Pancreas (tissue), 10 donors: ENCODE measurements around the gene UBASH3A. TPM values are rescaled to one million over a fixed set of nuclear protein-coding genes. Genes with fewer than 3 reads are reported as not detected.

Experiments used
- ATAC-seq, 4 donors: fragments of 200-7000 bp; cut with Tn5 transposase; one replicate each; pipeline versions ENCODE4 v1.8.0 to v1.9.1; 2020; ENCODE audit warnings: mild to moderate bottlenecking in 4 of 4, moderate library complexity in 4 of 4
- DNase-seq, 6 donors: peaks; one replicate each; pipeline ENCODE4 v3.0.0-alpha.2; 2020
- FAIRE-seq: peaks from 2 replicates; lab custom pipeline; 2012; peaks lifted over from hg19 to GRCh38; lab: Jason Lieb, UNC
- H3K27ac ChIP-seq, 4 donors: fragments of 200-600 bp; sonication (generic); 1 replicate in 3 of 4; 2 replicates in 1 of 4; pipeline versions ENCODE4 v1.5.0 to v1.8.0; 2020
- H3K27me3 ChIP-seq, 4 donors: fragments of 200-600 bp; one replicate each; pipeline ENCODE4 v1.8.0; 2021
- H3K36me3 ChIP-seq, 3 donors: fragments of 200-600 bp; sonication (generic) in 1 of 3; one replicate each; pipeline versions ENCODE4 v1.5.0 to v1.8.0; 2020 to 2021
- H3K4me1 ChIP-seq, 3 donors: fragments of 200-600 bp; one replicate each; pipeline ENCODE4 v1.8.0; 2021
- H3K4me3 ChIP-seq, 4 donors: fragments of 200-600 bp; sonication (generic) in 2 of 4; one replicate each; pipeline versions ENCODE4 v1.5.0 to v1.8.0; 2020 to 2021
- H3K9me3 ChIP-seq, 4 donors: fragments of 200-600 bp; one replicate each; pipeline ENCODE4 v1.8.0; 2021
- CTCF ChIP-seq, 4 donors: fragments of 200-600 bp; sonication (generic) in 3 of 4; IDR thresholded peaks; one replicate each; pipeline versions ENCODE4 v1.5.0 to v1.8.0; 2021; ENCODE audit warnings: antibody characterized with exemption in 4 of 4
- WGBS, 2 donors: extraction: QIAGEN DNeasy Blood & Tissue Kit; methylation state at CpG; one replicate each; pipeline ENCODE4 v1.1.7; 2013; 5-methylcytosine and 5-hydroxymethylcytosine counted together
- intact Hi-C, 3 donors: fragments of 100-400 bp; cut with DNase I; formaldehyde crosslinking; loops; one replicate each; pipeline versions ENCODE4 v1.11.1 to v1.14.2; 2022
- polyA plus RNA-seq, 2 donors: library from polyadenylated mRNA; stranded (reverse); fragments of 200-250 nt; gene quantifications; one replicate each; pipeline ENCODE4 v1.2.3, GENCODE V29; 2013
- total RNA-seq, 6 donors: library from RNA; stranded (reverse); fragmentation: NEBNext Ultra II Directional in 4 of 6; extraction: Animal tissue kit (Norgen Biotek cat#: 25700) in 4 of 6; gene quantifications; one replicate each; pipeline versions ENCODE4 v1.2.1 to v1.2.4, GENCODE V29; 2021 to 2023
- donor health status: healthy with polysubstance abuse.
- donor health status: DM: no; HTN: no; CAD: no; lungs with moderate emphysema.
- donor health status: DM: no; HTN: no; CAD: no.
- donor health status: control.
- donor health status: control.
- donor health status: Bipolar disorder and iron deficiency.
- donor health status: DM: yes; HTN: yes; CAD: no.
- donor health status: DM: no; HTN: no; CAD: no.
- donor health status: DM: no; HTN: no; CAD: no.
- donor health status: DM: yes; HTN: yes; CAD: no.

Gene UBASH3A
- total and polyA plus RNA-seq, 8 donors: 0.15 to 0.40 (median 0.32) TPM; not detected in 1

- Histone ChIP-seq H3K9me3 (no peaks in the 10 kb centered on the region), H3K36me3 (no peaks in the 10 kb centered on the region), H3K4me3 (no peak overlapping the region), H3K27me3 (no peaks in the 10 kb centered on the region), H3K27ac (no peak overlapping the region), H3K4me1 (peaks cover 0 to 10% (median 8%) of the 10 kb centered on the region in 3 donors)
- no peak for TF ChIP-seq CTCF (IDR thresholded peaks at IDR 0.05)
- FAIRE-seq: no peak
- intact Hi-C loops: no loop called here
- no peak for ATAC-seq
- no peak for DNase-seq
- WGBS, 2 donors: 79% methylated on average over 9 of the region's 9 CpGs
Measured at GRCh38 chr21:42454786-42455185, 51.1 kb downstream of the UBASH3A start.

DNA sequence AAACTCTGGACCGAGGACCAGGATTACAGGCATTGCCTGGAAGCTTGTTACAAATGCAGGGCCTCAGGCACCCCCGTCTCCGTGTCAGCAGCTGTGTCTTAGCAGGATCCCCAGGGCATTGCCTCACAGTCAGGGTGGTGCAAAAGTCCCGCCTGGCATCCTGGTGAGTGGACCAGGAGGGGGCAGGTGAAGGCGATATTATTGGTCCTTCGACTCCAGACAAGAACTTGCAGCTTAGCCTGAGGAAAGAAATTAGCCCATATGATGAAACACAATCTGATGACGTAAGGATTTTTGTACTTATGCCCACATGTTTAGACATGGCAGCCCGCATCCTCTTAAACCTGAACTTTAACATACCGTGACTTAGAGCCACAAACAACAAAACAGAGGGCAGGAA is 51.5 kb downstream of the UBASH3A start:
- Histone ChIP-seq H3K4me1 (peaks cover 0 to 10% (median 8%) of the 10 kb centered on the region in 3 donors), H3K27ac (no peak overlapping the region), H3K4me3 (no peak overlapping the region), H3K27me3 (no peaks in the 10 kb centered on the region), H3K9me3 (no peaks in the 10 kb centered on the region), H3K36me3 (no peaks in the 10 kb centered on the region)
- intact Hi-C loops: no loop called here
- no peak for ATAC-seq
- no peak for DNase-seq
- 84 to 86% methylated on average over 9 of the region's 9 CpGs for WGBS, 2 donors
- TF ChIP-seq CTCF (IDR thresholded peaks at IDR 0.05): no peak
- no peak for FAIRE-seq

GRCh38 chr21:42455754-42456440 is 52.2 kb downstream of the UBASH3A start:
- intact Hi-C loops: no loop called here
- Histone ChIP-seq H3K27ac (no peak overlapping the region), H3K36me3 (no peaks in the 10 kb centered on the region), H3K4me1 (peaks cover 0 to 10% (median 8%) of the 10 kb centered on the region in 3 donors), H3K27me3 (no peaks in the 10 kb centered on the region), H3K4me3 (no peak overlapping the region), H3K9me3 (no peaks in the 10 kb centered on the region)
- no peak for DNase-seq
- 79 to 88% methylated on average over 10 of the region's 10 CpGs for WGBS, 2 donors
- no peak for ATAC-seq
- FAIRE-seq: no peak
- TF ChIP-seq CTCF (IDR thresholded peaks at IDR 0.05): no peak

DNA sequence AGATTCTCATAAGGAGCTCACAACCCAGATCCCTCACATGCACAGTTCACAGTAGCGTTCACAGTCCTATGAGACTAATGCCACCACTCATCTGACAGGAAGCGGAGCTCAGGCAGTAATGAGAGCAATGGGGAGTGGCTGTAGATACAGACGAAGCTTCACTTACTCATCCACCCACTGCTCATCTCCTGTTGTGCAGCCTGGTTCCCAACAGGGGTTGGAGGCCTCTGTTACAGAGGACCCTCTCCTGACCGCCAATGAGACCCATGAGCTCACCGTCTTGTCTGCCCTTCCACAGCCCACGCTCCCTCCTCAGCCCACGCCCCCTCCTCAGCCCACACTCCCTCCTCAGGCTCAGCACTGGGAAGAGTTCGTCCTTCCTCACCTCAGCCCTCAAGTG is 52.8 kb downstream of the UBASH3A start:
- intact Hi-C loops: no loop called here
- H3K4me3 ChIP-seq: no peak overlapping the region
- WGBS, 2 donors: 88 to 93% methylated on average over 8 of the region's 8 CpGs
- H3K4me1 ChIP-seq: peaks cover 0 to 10% (median 8%) of the 10 kb centered on the region in 3 donors
- H3K9me3 ChIP-seq: no peaks in the 10 kb centered on the region
- no peak for ATAC-seq
- no peak for DNase-seq
- H3K27me3 ChIP-seq: no peaks in the 10 kb centered on the region
- no peak for FAIRE-seq
- no peak overlapping the region for H3K27ac ChIP-seq
- no peaks in the 10 kb centered on the region for H3K36me3 ChIP-seq
- no peak for TF ChIP-seq CTCF (IDR thresholded peaks at IDR 0.05)

- no peak for TF ChIP-seq CTCF (IDR thresholded peaks at IDR 0.05)
- FAIRE-seq (no peak), ATAC-seq (no peak), DNase-seq (no peak)
- intact Hi-C loops: no loop called here
- Histone ChIP-seq H3K4me3 (no peak overlapping the region), H3K27me3 (no peaks in the 10 kb centered on the region), H3K4me1 (peaks cover 8 to 24% (median 23%) of the 10 kb centered on the region in 3 donors), H3K36me3 (no peaks in the 10 kb centered on the region), H3K9me3 (no peaks in the 10 kb centered on the region), H3K27ac (peak overlapping the region in 2 of 4 donors; percentile 10 to 13)
- 79 to 80% methylated on average over 1 of the region's 1 CpG for WGBS, 2 donors
Measured at GRCh38 chr21:42459082-42459460, 55.4 kb downstream of the UBASH3A start.
